A549 (cell line): ENCODE data around the gene TCF20. TPM values are rescaled to one million over a fixed set of nuclear protein-coding genes. Genes with fewer than 3 reads are reported as not detected.
A peak's percentile ranks its signal among the peaks of the same experiment; 100 is the strongest.

Source experiments
- ATAC-seq, 2 experiments: fragments of 200-7000 bp in 1 of 2; fragments of >200 bp in 1 of 2; cut with Nextera tagmentation in 1 of 2; cut with Tn5 transposase in 1 of 2; 3 replicates each; pipeline versions ENCODE4 v1.8.0 to v1.9.1; 2018 to 2020; ENCODE audit warnings: mild to moderate bottlenecking in 1 of 2, moderate library complexity in 1 of 2
- CTCF ChIA-PET: fragments of 300-600 bp; sonication (Branson Sonifier 250); formaldehyde crosslinking; extraction: SDS; loops from one replicate; lab custom pipeline; 2021; ENCODE audit warnings: antibody characterized with exemption, inconsistent platforms; lab: Yijun Ruan, JAX
- POLR2A ChIA-PET: fragments of 350-600 bp; formaldehyde crosslinking; extraction: SDS; loops from one replicate; lab custom pipeline; 2021; ENCODE audit warnings: antibody characterized with exemption, inconsistent platforms; lab: Yijun Ruan, JAX
- DNase-seq, 2 experiments: peaks; one replicate each; pipeline versions ENCODE4 v3.0.0 to v3.0.0-alpha.2; 2011 to 2016; ENCODE audit warnings: low read depth in 1 of 2, low spot score in 1 of 2
- FAIRE-seq: peaks from 2 replicates; lab custom pipeline; 2011; peaks lifted over from hg19 to GRCh38; lab: Jason Lieb, UNC
- H3K27ac ChIP-seq, 2 experiments: fragments of >200 bp; sonication (Bioruptor Twin); formaldehyde crosslinking; 3 replicates each; pipeline ENCODE4 v1.5.1; 2016 to 2017
- H3K4me1 ChIP-seq: fragments of >200 bp; sonication (Bioruptor Twin); formaldehyde crosslinking; 3 replicates; pipeline ENCODE4 v1.6.1; 2016
- H3K4me2 ChIP-seq: fragments of >200 bp; sonication (Bioruptor Twin); formaldehyde crosslinking; 3 replicates; pipeline ENCODE4 v1.6.1; 2016
- H3K4me3 ChIP-seq: fragments of >200 bp; sonication (Bioruptor Twin); formaldehyde crosslinking; 3 replicates; pipeline ENCODE4 v1.5.1; 2016
- H3K9me3 ChIP-seq: fragments of >200 bp; sonication (Bioruptor Twin); formaldehyde crosslinking; 3 replicates; pipeline ENCODE4 v1.6.1; 2016
- CBX8 ChIP-seq: fragments of 200-600 bp; sonication (generic); IDR thresholded peaks from 2 replicates; pipeline ENCODE4 v1.6.1; 2016
- EHMT2 ChIP-seq: fragments of 200-600 bp; sonication (generic); IDR thresholded peaks from 2 replicates; pipeline ENCODE4 v1.6.1; 2016; ENCODE audit warnings: antibody characterized with exemption, low read depth, mild to moderate bottlenecking, moderate library complexity
- EP300 ChIP-seq, 2 experiments: fragments of >200 bp; sonication (Bioruptor Twin); formaldehyde crosslinking; IDR thresholded peaks; 2 replicates in 1 of 2; 3 replicates in 1 of 2; pipeline ENCODE4 v1.6.1; 2016 to 2017
- ESRRA ChIP-seq: fragments of 150-350 bp; IDR thresholded peaks from 2 replicates; pipeline ENCODE4 v1.6.1; 2014; ENCODE audit warnings: mild to moderate bottlenecking, low read length, borderline replicate concordance
- FOSB ChIP-seq: fragments of 250-450 bp; sonication (Bioruptor Pico); IDR thresholded peaks from 2 replicates; pipeline ENCODE4 v1.5.0; 2020; ENCODE audit warnings: mild to moderate bottlenecking, moderate library complexity
- FOXS1 ChIP-seq: fragments of 250-450 bp; sonication (Bioruptor Pico); IDR thresholded peaks from 2 replicates; pipeline ENCODE4 v1.5.0; 2020; ENCODE audit warnings: mild to moderate bottlenecking, moderate library complexity
- HDAC2 ChIP-seq: fragments of 200-600 bp; sonication (generic); IDR thresholded peaks from 2 replicates; pipeline ENCODE4 v1.6.1; 2016
- HEYL ChIP-seq: fragments of 250-450 bp; sonication (Bioruptor Pico); IDR thresholded peaks from 2 replicates; pipeline ENCODE4 v1.8.0; 2021; ENCODE audit warnings: mild to moderate bottlenecking, moderate library complexity
- HOXA7 ChIP-seq: fragments of 250-450 bp; sonication (Bioruptor Pico); IDR thresholded peaks from 2 replicates; pipeline ENCODE4 v1.5.0; 2020; ENCODE audit warnings: mild to moderate bottlenecking, moderate library complexity
- HOXB5 ChIP-seq: fragments of 250-450 bp; sonication (Bioruptor Pico); IDR thresholded peaks from 2 replicates; pipeline ENCODE4 v1.5.0; 2020; ENCODE audit warnings: mild to moderate bottlenecking, moderate library complexity
- KDM1A ChIP-seq: fragments of 200-600 bp; sonication (generic); IDR thresholded peaks from 2 replicates; pipeline ENCODE4 v1.6.1; 2016; ENCODE audit warnings: low read depth, mild to moderate bottlenecking
- MAFK ChIP-seq: fragments of 450-650 bp; IDR thresholded peaks from 2 replicates; pipeline ENCODE4 v1.6.1; 2014; ENCODE audit not compliant: partially characterized antibody
- MYC ChIP-seq: IDR thresholded peaks from 2 replicates; pipeline ENCODE4 v1.6.1; 2012; ENCODE audit warnings: mild to moderate bottlenecking, inconsistent platforms, low read length, improper control_type of control experiment, borderline replicate concordance
- NPAS2 ChIP-seq: fragments of 250-450 bp; sonication (Bioruptor Pico); IDR thresholded peaks from 2 replicates; pipeline ENCODE4 v1.8.0; 2022; ENCODE audit warnings: mild to moderate bottlenecking, moderate library complexity, borderline replicate concordance
- PHF8 ChIP-seq: fragments of 200-600 bp; sonication (generic); IDR thresholded peaks from 2 replicates; pipeline ENCODE4 v1.6.1; 2016; ENCODE audit warnings: low read depth, mild to moderate bottlenecking, antibody characterized with exemption, moderate library complexity, borderline replicate concordance
- POLR2AphosphoS2 ChIP-seq: conservative IDR thresholded peaks from 2 replicates; pipeline ENCODE4 v1.6.1; 2012; ENCODE audit warnings: low read length, improper control_type of control experiment, inconsistent platforms
- RARB ChIP-seq: fragments of 250-450 bp; sonication (Bioruptor Pico); IDR thresholded peaks from 2 replicates; pipeline ENCODE4 v1.8.0; 2021; ENCODE audit warnings: mild to moderate bottlenecking, moderate library complexity
- RFX5 ChIP-seq: fragments of 450-650 bp; IDR thresholded peaks from 2 replicates; pipeline ENCODE4 v1.7.1; 2014; ENCODE audit warnings: antibody characterized with exemption, mild to moderate bottlenecking, moderate library complexity
- RNF2 ChIP-seq: fragments of 200-600 bp; sonication (generic); IDR thresholded peaks from 2 replicates; pipeline ENCODE4 v1.6.1; 2016; ENCODE audit warnings: low read depth, mild to moderate bottlenecking, antibody characterized with exemption, moderate library complexity, borderline replicate concordance
- SMC3 ChIP-seq: fragments of >200 bp; sonication (Bioruptor Twin); formaldehyde crosslinking; IDR thresholded peaks from 3 replicates; pipeline ENCODE4 v1.6.1; 2018; ENCODE audit warnings: inconsistent platforms
- TP53 ChIP-seq: fragments of 250-450 bp; sonication (Bioruptor Pico); IDR thresholded peaks from 2 replicates; pipeline ENCODE4 v1.5.0; 2021; ENCODE audit warnings: mild to moderate bottlenecking, moderate library complexity
- ZC3H11A ChIP-seq: fragments of 450-650 bp; IDR thresholded peaks from 2 replicates; pipeline ENCODE4 v1.6.1; 2014; ENCODE audit warnings: antibody characterized with exemption, mild to moderate bottlenecking
- ZSCAN20 ChIP-seq: fragments of 250-450 bp; sonication (Bioruptor Pico); IDR thresholded peaks from 2 replicates; pipeline ENCODE4 v1.8.0; 2022; ENCODE audit warnings: mild to moderate bottlenecking, moderate library complexity
- WGBS: methylation state at CpG from one replicate; pipeline ENCODE4 v1.1.6; 2017; ENCODE audit errors: missing lambda C conversion rate; 5-methylcytosine and 5-hydroxymethylcytosine counted together
- polyA plus RNA-seq, 4 experiments: library from polyadenylated mRNA; depleted of rRNA in 3 of 4; stranded (reverse); fragments of >200 nt; fragmentation: RNase III in 1 of 4; extraction: RNeasy Plus Mini Kit Qiagen cat#74134 plus additional on column Dnase treatment in 1 of 4; gene quantifications; 2 replicates in 3 of 4; 3 replicates in 1 of 4; pipeline ENCODE4 v1.2.3, GENCODE V29; 2011 to 2017
- TF ChIP-seq, protein P1 (sequence below): fragments of 200-600 bp; sonication (generic); IDR thresholded peaks from 2 replicates; pipeline ENCODE4 v1.6.1; 2016; ENCODE audit warnings: antibody characterized with exemption, mild to moderate bottlenecking, moderate library complexity
- TF ChIP-seq, protein P2 (sequence below): fragments of 250-450 bp; sonication (Bioruptor Pico); IDR thresholded peaks from 2 replicates; pipeline ENCODE4 v1.5.0; 2021; ENCODE audit warnings: mild to moderate bottlenecking, moderate library complexity, borderline replicate concordance
- TF ChIP-seq, protein P3 (sequence below): fragments of >200 bp; sonication (Bioruptor Twin); formaldehyde crosslinking; IDR thresholded peaks from 3 replicates; pipeline ENCODE4 v1.6.1; 2016
- TF ChIP-seq, protein P4 (sequence below): fragments of 150-350 bp; IDR thresholded peaks from 2 replicates; pipeline ENCODE4 v1.6.1; 2014; ENCODE audit warnings: low read depth, mild to moderate bottlenecking, low read length
- TF ChIP-seq, protein P5 (sequence below): fragments of 250-450 bp; sonication (Bioruptor Pico); IDR thresholded peaks from 2 replicates; pipeline ENCODE4 v1.5.0; 2020; ENCODE audit warnings: low read depth, mild to moderate bottlenecking, moderate library complexity

Gene TCF20
- polyA plus RNA-seq, 2 of the 4 experiments (the other 2 are of a cell fraction): 11.9 to 16.5 TPM

DNA sequence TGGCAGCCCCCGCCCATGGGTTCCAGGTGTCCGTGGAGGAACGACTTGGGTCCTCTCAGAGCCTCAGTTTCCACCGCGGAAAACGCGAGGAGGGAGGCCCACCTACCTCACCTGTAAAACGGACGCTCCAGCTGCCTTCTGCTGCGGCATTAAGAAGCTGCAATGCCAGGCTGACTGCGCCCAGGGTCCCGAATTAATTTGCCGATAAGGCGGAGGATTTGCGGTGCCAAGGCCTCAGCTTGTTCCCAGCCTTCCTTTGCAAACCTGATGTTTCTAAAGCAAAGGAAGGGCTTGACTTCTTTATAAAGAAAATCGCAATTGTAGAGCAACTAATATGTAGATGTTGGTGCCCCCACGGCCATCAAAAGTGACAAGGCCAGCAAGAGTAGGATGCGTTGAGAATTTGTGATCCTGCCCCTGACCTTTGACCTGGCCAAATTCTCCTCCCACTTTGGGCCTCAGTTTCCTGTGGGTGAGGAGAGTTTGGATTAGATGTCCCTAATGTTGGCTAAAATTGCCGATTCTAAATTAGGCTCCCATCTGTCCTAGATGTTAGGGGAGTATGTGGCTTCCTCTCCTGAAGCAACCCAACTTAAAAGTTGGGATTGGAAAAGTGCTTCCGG, 849 bp upstream of the TCF20 start:
- peak overlapping the region; percentile 80 for H3K4me2 ChIP-seq
- WGBS: 98% methylated on average over 17 of the region's 20 CpGs
- no peak for ATAC-seq
- H3K4me1 ChIP-seq: peaks cover 10% of the 10 kb centered on the region
- no peak for TF ChIP-seq RNF2
- TF ChIP-seq RFX5: no peak
- TF ChIP-seq RARB (CRISPR knock-in tag): no peak
- TF ChIP-seq, protein P1, sequence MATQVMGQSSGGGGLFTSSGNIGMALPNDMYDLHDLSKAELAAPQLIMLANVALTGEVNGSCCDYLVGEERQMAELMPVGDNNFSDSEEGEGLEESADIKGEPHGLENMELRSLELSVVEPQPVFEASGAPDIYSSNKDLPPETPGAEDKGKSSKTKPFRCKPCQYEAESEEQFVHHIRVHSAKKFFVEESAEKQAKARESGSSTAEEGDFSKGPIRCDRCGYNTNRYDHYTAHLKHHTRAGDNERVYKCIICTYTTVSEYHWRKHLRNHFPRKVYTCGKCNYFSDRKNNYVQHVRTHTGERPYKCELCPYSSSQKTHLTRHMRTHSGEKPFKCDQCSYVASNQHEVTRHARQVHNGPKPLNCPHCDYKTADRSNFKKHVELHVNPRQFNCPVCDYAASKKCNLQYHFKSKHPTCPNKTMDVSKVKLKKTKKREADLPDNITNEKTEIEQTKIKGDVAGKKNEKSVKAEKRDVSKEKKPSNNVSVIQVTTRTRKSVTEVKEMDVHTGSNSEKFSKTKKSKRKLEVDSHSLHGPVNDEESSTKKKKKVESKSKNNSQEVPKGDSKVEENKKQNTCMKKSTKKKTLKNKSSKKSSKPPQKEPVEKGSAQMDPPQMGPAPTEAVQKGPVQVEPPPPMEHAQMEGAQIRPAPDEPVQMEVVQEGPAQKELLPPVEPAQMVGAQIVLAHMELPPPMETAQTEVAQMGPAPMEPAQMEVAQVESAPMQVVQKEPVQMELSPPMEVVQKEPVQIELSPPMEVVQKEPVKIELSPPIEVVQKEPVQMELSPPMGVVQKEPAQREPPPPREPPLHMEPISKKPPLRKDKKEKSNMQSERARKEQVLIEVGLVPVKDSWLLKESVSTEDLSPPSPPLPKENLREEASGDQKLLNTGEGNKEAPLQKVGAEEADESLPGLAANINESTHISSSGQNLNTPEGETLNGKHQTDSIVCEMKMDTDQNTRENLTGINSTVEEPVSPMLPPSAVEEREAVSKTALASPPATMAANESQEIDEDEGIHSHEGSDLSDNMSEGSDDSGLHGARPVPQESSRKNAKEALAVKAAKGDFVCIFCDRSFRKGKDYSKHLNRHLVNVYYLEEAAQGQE: no peak
- no peak for TF ChIP-seq TP53 (CRISPR knock-in tag)
- TF ChIP-seq, protein P2, sequence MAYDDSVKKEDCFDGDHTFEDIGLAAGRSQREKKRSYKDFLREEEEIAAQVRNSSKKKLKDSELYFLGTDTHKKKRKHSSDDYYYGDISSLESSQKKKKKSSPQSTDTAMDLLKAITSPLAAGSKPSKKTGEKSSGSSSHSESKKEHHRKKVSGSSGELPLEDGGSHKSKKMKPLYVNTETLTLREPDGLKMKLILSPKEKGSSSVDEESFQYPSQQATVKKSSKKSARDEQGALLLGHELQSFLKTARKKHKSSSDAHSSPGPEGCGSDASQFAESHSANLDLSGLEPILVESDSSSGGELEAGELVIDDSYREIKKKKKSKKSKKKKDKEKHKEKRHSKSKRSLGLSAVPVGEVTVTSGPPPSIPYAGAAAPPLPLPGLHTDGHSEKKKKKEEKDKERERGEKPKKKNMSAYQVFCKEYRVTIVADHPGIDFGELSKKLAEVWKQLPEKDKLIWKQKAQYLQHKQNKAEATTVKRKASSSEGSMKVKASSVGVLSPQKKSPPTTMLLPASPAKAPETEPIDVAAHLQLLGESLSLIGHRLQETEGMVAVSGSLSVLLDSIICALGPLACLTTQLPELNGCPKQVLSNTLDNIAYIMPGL (CRISPR knock-in tag): no peak
- no peak for TF ChIP-seq CBX8
- TF ChIP-seq, protein P3, sequence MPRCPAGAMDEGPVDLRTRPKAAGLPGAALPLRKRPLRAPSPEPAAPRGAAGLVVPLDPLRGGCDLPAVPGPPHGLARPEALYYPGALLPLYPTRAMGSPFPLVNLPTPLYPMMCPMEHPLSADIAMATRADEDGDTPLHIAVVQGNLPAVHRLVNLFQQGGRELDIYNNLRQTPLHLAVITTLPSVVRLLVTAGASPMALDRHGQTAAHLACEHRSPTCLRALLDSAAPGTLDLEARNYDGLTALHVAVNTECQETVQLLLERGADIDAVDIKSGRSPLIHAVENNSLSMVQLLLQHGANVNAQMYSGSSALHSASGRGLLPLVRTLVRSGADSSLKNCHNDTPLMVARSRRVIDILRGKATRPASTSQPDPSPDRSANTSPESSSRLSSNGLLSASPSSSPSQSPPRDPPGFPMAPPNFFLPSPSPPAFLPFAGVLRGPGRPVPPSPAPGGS: no peak
- no peak for TF ChIP-seq KDM1A
- TF ChIP-seq EHMT2: no peak
- TF ChIP-seq ESRRA: no peak
- no peak for TF ChIP-seq POLR2AphosphoS2
- TF ChIP-seq EP300 (IDR thresholded peaks at IDR 0.05): no peak
- TF ChIP-seq HOXA7: no peak
- no peak for TF ChIP-seq MAFK
- TF ChIP-seq PHF8: no peak
- TF ChIP-seq HDAC2: no peak
- TF ChIP-seq, all 56 proteins: peak for 0
- ChIA-PET POLR2A (no interaction called here), CTCF (interaction anchor here (1.0 kb wide), 1 partner anchor 100 kb away, joined by 3 read pairs; no protein-coding TSS in a partner anchor)
- Histone ChIP-seq H3K27ac (peak overlapping the region; percentile 82 to 98), H3K4me3 (peak overlapping the region; percentile 86), H3K9me3 (no peaks in the 10 kb centered on the region)
- FAIRE-seq (no peak), DNase-seq (no peak)

DNA sequence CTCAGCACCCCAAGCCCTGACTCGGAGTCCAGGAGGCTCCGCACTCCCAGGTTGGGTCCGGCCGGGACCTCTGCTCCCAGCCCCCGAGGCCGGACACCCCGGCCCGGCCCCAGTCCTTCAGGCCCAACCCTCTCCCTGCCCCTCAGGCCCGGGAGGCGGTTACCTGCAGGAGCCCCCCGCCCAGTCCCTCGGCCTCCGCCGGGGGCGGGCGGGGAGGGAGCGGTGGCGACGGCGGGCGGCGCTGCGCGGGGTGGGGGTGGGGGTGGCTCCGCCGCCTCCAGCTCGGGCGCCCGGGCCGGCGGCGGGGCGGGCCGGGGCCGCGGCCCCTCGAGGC, 310 bp downstream of the TCF20 start:
- DNase-seq (peak in 1 of 2 experiments; percentile 22), ATAC-seq (peak; percentile 71 to 79), FAIRE-seq (no peak)
- peak overlapping the region; percentile 86 for H3K4me3 ChIP-seq
- POLR2A ChIA-PET: no interaction called here
- peak overlapping the region; percentile 97 for H3K4me2 ChIP-seq
- peak overlapping the region; percentile 82 to 98 for H3K27ac ChIP-seq
- CTCF ChIA-PET: no interaction called here
- WGBS: no CpG with 5 or more reads among the region's 37 CpGs
- peaks cover 10% of the 10 kb centered on the region for H3K4me1 ChIP-seq
- no peaks in the 10 kb centered on the region for H3K9me3 ChIP-seq
- TF ChIP-seq HEYL (CRISPR knock-in tag): no peak
- no peak for TF ChIP-seq RARB (CRISPR knock-in tag)
- TF ChIP-seq NPAS2 (CRISPR knock-in tag): no peak
- no peak for TF ChIP-seq SMC3
- no peak for TF ChIP-seq RFX5
- no peak for TF ChIP-seq FOSB (CRISPR knock-in tag)
- no peak for TF ChIP-seq ZC3H11A
- no peak for TF ChIP-seq KDM1A
- TF ChIP-seq HOXB5 (CRISPR knock-in tag): no peak
- TF ChIP-seq POLR2AphosphoS2: no peak
- TF ChIP-seq FOXS1: no peak
- TF ChIP-seq HOXA7: no peak
- no peak for TF ChIP-seq ZSCAN20 (CRISPR knock-in tag)
- TF ChIP-seq, protein P4, sequence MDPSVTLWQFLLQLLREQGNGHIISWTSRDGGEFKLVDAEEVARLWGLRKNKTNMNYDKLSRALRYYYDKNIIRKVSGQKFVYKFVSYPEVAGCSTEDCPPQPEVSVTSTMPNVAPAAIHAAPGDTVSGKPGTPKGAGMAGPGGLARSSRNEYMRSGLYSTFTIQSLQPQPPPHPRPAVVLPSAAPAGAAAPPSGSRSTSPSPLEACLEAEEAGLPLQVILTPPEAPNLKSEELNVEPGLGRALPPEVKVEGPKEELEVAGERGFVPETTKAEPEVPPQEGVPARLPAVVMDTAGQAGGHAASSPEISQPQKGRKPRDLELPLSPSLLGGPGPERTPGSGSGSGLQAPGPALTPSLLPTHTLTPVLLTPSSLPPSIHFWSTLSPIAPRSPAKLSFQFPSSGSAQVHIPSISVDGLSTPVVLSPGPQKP: no peak
- TF ChIP-seq, protein P5, sequence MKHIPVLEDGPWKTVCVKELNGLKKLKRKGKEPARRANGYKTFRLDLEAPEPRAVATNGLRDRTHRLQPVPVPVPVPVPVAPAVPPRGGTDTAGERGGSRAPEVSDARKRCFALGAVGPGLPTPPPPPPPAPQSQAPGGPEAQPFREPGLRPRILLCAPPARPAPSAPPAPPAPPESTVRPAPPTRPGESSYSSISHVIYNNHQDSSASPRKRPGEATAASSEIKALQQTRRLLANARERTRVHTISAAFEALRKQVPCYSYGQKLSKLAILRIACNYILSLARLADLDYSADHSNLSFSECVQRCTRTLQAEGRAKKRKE (CRISPR knock-in tag): no peak
- TF ChIP-seq MYC: no peak
